Keratinocyte (primary cell): ENCODE measurements around the gene RNASE8. TPM values are rescaled to one million over a fixed set of nuclear protein-coding genes. Genes with fewer than 3 reads are reported as not detected.

Experiments used
- DNase-seq: peaks from one replicate; pipeline ENCODE4 v3.0.0-alpha.2; 2011; ENCODE audit warnings: low read depth, missing footprints, low spot score
- FAIRE-seq: peaks from 2 replicates; lab custom pipeline; 2011; peaks lifted over from hg19 to GRCh38; lab: Jason Lieb, UNC
- H2AFZ ChIP-seq: 2 replicates; pipeline ENCODE4 v1.6.0; 2012; ENCODE audit warnings: low read length, control low read depth, inconsistent platforms; ENCODE audit not compliant: control insufficient read depth
- H3K27ac ChIP-seq: 2 replicates; pipeline ENCODE4 v1.5.1; 2011; ENCODE audit warnings: low read length; ENCODE audit not compliant: control insufficient read depth, insufficient read depth
- H3K27me3 ChIP-seq: 3 replicates; pipeline ENCODE4 v1.6.0; 2011; ENCODE audit warnings: low read length; ENCODE audit not compliant: control insufficient read depth, insufficient read depth; ENCODE audit errors: extremely low read depth
- H3K36me3 ChIP-seq, 2 experiments: 2 replicates in 1 of 2; 3 replicates in 1 of 2; pipeline ENCODE4 v1.5.1; 2011; ENCODE audit warnings: low read length in 2 of 2, mild to moderate bottlenecking in 1 of 2; ENCODE audit not compliant: control insufficient read depth in 2 of 2, insufficient read depth in 2 of 2; ENCODE audit errors: extremely low read depth in 1 of 2
- H3K4me1 ChIP-seq: 3 replicates; pipeline ENCODE4 v1.5.1; 2011; ENCODE audit warnings: low read length; ENCODE audit not compliant: control insufficient read depth, insufficient read depth; ENCODE audit errors: extremely low read depth
- H3K4me2 ChIP-seq: 3 replicates; pipeline ENCODE4 v1.6.0; 2011; ENCODE audit warnings: low read depth, low read length; ENCODE audit not compliant: control insufficient read depth, insufficient read depth; ENCODE audit errors: extremely low read depth
- H3K4me3 ChIP-seq, 3 experiments: fragments of 200-600 bp in 1 of 3; sonication (generic) in 1 of 3; 2 replicates in 2 of 3; 3 replicates in 1 of 3; pipeline ENCODE4 v1.5.1; 2011 to 2016; ENCODE audit warnings: low read length in 3 of 3, mild to moderate bottlenecking in 3 of 3, control low read depth in 2 of 3, inconsistent platforms in 1 of 3, low read depth in 1 of 3, mixed read lengths in 1 of 3, mixed run types in 1 of 3, moderate library complexity in 1 of 3; ENCODE audit not compliant: control insufficient read depth in 2 of 3, insufficient read depth in 2 of 3; ENCODE audit errors: extremely low read depth in 1 of 3
- H3K79me2 ChIP-seq: 2 replicates; pipeline ENCODE4 v1.6.0; 2012; ENCODE audit warnings: low read length; ENCODE audit not compliant: control insufficient read depth, insufficient read depth
- H3K9ac ChIP-seq: 3 replicates; pipeline ENCODE4 v1.6.0; 2011; ENCODE audit warnings: low read length; ENCODE audit not compliant: control insufficient read depth, insufficient read depth; ENCODE audit errors: extremely low read depth
- H3K9me1 ChIP-seq: 3 replicates; pipeline ENCODE4 v1.6.0; 2011; ENCODE audit warnings: low read length; ENCODE audit not compliant: control insufficient read depth, insufficient read depth; ENCODE audit errors: extremely low read depth
- H3K9me3 ChIP-seq: 2 replicates; pipeline ENCODE4 v1.5.1; 2012; ENCODE audit warnings: low read depth, low read length; ENCODE audit not compliant: control insufficient read depth
- H4K20me1 ChIP-seq: 3 replicates; pipeline ENCODE4 v1.6.0; 2011; ENCODE audit warnings: low read length; ENCODE audit not compliant: control insufficient read depth, insufficient read depth; ENCODE audit errors: extremely low read depth
- CTCF ChIP-seq, 3 experiments: IDR thresholded peaks in 1 of 3; conservative IDR thresholded peaks in 1 of 3; optimal IDR thresholded peaks in 1 of 3; 2 replicates in 2 of 3; 3 replicates in 1 of 3; pipeline versions ENCODE3 to v1.5.1; 2011; ENCODE audit warnings: low read length in 3 of 3, mild to moderate bottlenecking in 3 of 3, moderate library complexity in 2 of 3, control low read depth in 1 of 3, inconsistent platforms in 1 of 3; ENCODE audit not compliant: insufficient read depth in 2 of 3; ENCODE audit errors: extremely low read depth in 1 of 3
- EZH2 ChIP-seq: IDR thresholded peaks from one replicate; pipeline ENCODE4 v1.6.1; 2012; ENCODE audit warnings: inconsistent platforms, mild to moderate bottlenecking, low read length, moderate library complexity
- dilution Hi-C: fragments of 300-500 bp; cut with MboI; formaldehyde crosslinking; loops from one replicate; pipeline ENCODE4 v1.7.0; 2020; ENCODE audit warnings: low sequenced_read_pairs; ENCODE audit not compliant: extremely low pct_ligation_motif_present
- polyA plus RNA-seq, 5 experiments: library from polyadenylated mRNA; depleted of rRNA in 3 of 5; stranded (reverse) in 3 of 5; stranded (forward) in 1 of 5; unstranded in 1 of 5; fragments of >200 nt; gene quantifications; 1 replicate in 1 of 5; 2 replicates in 3 of 5; 3 replicates in 1 of 5; pipeline versions ENCODE4 v1.2.1 to v1.2.3, GENCODE V29; 2011 to 2012; ENCODE audit warnings: missing spikeins in 2 of 5, low read depth in 1 of 5, low replicate concordance in 1 of 5

Gene RNASE8
- polyA plus RNA-seq, 1 donor (not counting 4 experiments of a cell fraction or from before 2014, with no cell fraction given): not detected

- dilution Hi-C loops: no loop called here
- H3K4me2 ChIP-seq: no peak overlapping the region
- peaks cover 18 to 23% of the 10 kb centered on the region in 2 experiments for H3K36me3 ChIP-seq
- no peaks in the 10 kb centered on the region for H3K27me3 ChIP-seq
- H3K4me3 ChIP-seq: no peak overlapping the region
- no peak overlapping the region for H3K9ac ChIP-seq
- TF ChIP-seq CTCF (optimal IDR thresholded peaks at IDR 0.05 in 1 of 3, IDR thresholded peaks at IDR 0.05 in 1 of 3, conservative IDR thresholded peaks at IDR 0.05 in 1 of 3; ENCODE audit: extremely low read depth in 1 of 3, insufficient read depth in 2 of 3, low read length in 3 of 3): no peak
- TF ChIP-seq EZH2: no peak
- H3K4me1 ChIP-seq: peaks cover 2% of the 10 kb centered on the region
- no peak for DNase-seq
- FAIRE-seq: no peak
- no peaks in the 10 kb centered on the region for H3K9me1 ChIP-seq
- no peak overlapping the region for H2AFZ ChIP-seq
- H3K27ac ChIP-seq: no peak overlapping the region
- peaks cover 11% of the 10 kb centered on the region for H3K79me2 ChIP-seq
- peaks cover 4% of the 10 kb centered on the region for H4K20me1 ChIP-seq
- no peaks in the 10 kb centered on the region for H3K9me3 ChIP-seq
Observed at GRCh38 chr14:21090940-21091663, 33.5 kb downstream of the RNASE8 start.

GRCh38 chr14:21091821-21092272, 34.2 kb downstream of the RNASE8 start:
- H3K79me2 ChIP-seq: peaks cover 17% of the 10 kb centered on the region
- H3K4me1 ChIP-seq: peaks cover 9% of the 10 kb centered on the region
- H3K9ac ChIP-seq: no peak overlapping the region
- no peaks in the 10 kb centered on the region for H3K9me3 ChIP-seq
- no peaks in the 10 kb centered on the region for H3K27me3 ChIP-seq
- H3K36me3 ChIP-seq: peaks cover 18 to 23% of the 10 kb centered on the region in 2 experiments
- FAIRE-seq (no peak), DNase-seq (no peak)
- no peaks in the 10 kb centered on the region for H3K9me1 ChIP-seq
- dilution Hi-C loops: no loop called here
- TF ChIP-seq EZH2 (no peak), CTCF (optimal IDR thresholded peaks at IDR 0.05 in 1 of 3, IDR thresholded peaks at IDR 0.05 in 1 of 3, conservative IDR thresholded peaks at IDR 0.05 in 1 of 3; ENCODE audit: extremely low read depth in 1 of 3, insufficient read depth in 2 of 3, low read length in 3 of 3) (no peak)
- H3K4me2 ChIP-seq: no peak overlapping the region
- no peak overlapping the region for H3K4me3 ChIP-seq
- no peak overlapping the region for H2AFZ ChIP-seq
- no peak overlapping the region for H3K27ac ChIP-seq
- H4K20me1 ChIP-seq: peaks cover 4% of the 10 kb centered on the region
